Vagina (tissue), 2 donors: ENCODE results near the gene KCP.

Source experiments
- POLR2A ChIP-seq, 2 donors: fragments of 450-650 bp; IDR thresholded peaks; one replicate each; pipeline ENCODE4 v1.6.1; 2017; ENCODE audit warnings: antibody characterized with exemption in 2 of 2, mild to moderate bottlenecking in 2 of 2, moderate library complexity in 2 of 2
- TF ChIP-seq, protein P1 (sequence below), 3 experiments: fragments of 450-650 bp in 2 of 3; fragments of 200-600 bp in 1 of 3; sonication (generic) in 1 of 3; IDR thresholded peaks; one replicate each; pipeline ENCODE4 v1.5.1; 2017 to 2019; ENCODE audit warnings: antibody characterized with exemption in 3 of 3, mild to moderate bottlenecking in 2 of 3, moderate library complexity in 2 of 3

DNA sequence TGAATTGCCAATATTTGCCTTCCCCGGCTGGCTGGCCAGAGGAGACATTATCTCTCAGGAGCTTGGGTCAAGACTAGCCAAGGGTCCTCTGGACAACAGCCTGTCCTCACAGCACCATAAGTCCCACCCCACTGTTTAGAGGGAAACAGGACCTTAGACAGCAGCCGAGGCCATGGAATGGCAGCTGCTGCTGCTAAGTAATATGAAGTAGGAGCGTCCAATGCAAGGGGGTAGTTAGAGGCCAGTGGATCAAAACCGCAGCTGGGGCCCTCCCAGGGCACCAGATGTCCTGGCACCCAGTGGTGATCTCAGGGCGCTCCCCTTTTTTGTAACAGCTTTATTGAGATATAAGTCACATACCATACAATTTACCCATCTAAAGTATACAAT lies 12.9 kb upstream of the KCP start:
- TF ChIP-seq, protein P1, sequence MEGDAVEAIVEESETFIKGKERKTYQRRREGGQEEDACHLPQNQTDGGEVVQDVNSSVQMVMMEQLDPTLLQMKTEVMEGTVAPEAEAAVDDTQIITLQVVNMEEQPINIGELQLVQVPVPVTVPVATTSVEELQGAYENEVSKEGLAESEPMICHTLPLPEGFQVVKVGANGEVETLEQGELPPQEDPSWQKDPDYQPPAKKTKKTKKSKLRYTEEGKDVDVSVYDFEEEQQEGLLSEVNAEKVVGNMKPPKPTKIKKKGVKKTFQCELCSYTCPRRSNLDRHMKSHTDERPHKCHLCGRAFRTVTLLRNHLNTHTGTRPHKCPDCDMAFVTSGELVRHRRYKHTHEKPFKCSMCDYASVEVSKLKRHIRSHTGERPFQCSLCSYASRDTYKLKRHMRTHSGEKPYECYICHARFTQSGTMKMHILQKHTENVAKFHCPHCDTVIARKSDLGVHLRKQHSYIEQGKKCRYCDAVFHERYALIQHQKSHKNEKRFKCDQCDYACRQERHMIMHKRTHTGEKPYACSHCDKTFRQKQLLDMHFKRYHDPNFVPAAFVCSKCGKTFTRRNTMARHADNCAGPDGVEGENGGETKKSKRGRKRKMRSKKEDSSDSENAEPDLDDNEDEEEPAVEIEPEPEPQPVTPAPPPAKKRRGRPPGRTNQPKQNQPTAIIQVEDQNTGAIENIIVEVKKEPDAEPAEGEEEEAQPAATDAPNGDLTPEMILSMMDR (IDR thresholded peaks at IDR 0.05) = no peak
- TF ChIP-seq POLR2A (IDR thresholded peaks at IDR 0.05) = no peak
